Fibroblast of lung (primary cell): ENCODE measurements around the gene SHPK. TPM values are rescaled to one million over a fixed set of nuclear protein-coding genes. Genes with fewer than 3 reads are reported as not detected.

Source experiments
- DNase-seq, 2 donors: peaks; one replicate each; pipeline versions ENCODE4 v3.0.0 to v3.0.0-alpha.2; 2010; ENCODE audit warnings: low read depth in 2 of 2
- H2AFZ ChIP-seq: 2 replicates; pipeline ENCODE4 v1.5.1; 2012; ENCODE audit warnings: low read length, control low read depth, inconsistent platforms
- H3K27ac ChIP-seq: 2 replicates; pipeline ENCODE4 v1.5.1; 2011; ENCODE audit warnings: low read length, control low read depth; ENCODE audit not compliant: insufficient read depth
- H3K27me3 ChIP-seq: 2 replicates; pipeline ENCODE4 v1.5.1; 2011; ENCODE audit warnings: mild to moderate bottlenecking, low read length; ENCODE audit not compliant: control insufficient read depth, insufficient read depth
- H3K36me3 ChIP-seq: 2 replicates; pipeline ENCODE4 v1.5.1; 2011; ENCODE audit warnings: low read length; ENCODE audit not compliant: control insufficient read depth, insufficient read depth
- H3K4me1 ChIP-seq: 2 replicates; pipeline ENCODE4 v1.5.1; 2011; ENCODE audit warnings: low read length; ENCODE audit not compliant: control insufficient read depth, insufficient read depth; ENCODE audit errors: extremely low read depth
- H3K4me2 ChIP-seq: 2 replicates; pipeline ENCODE4 v1.5.1; 2011; ENCODE audit warnings: low read length, control low read depth; ENCODE audit not compliant: insufficient read depth; ENCODE audit errors: extremely low read depth
- H3K4me3 ChIP-seq, 4 experiments: fragments of 200-600 bp in 1 of 4; sonication (generic) in 1 of 4; replicated peaks in 1 of 4; 2 replicates each; pipeline ENCODE4 v1.5.1; 2011 to 2016; ENCODE audit warnings: low read length in 4 of 4, low read depth in 3 of 4, mild to moderate bottlenecking in 3 of 4, control low read depth in 2 of 4, inconsistent platforms in 1 of 4, mixed read lengths in 1 of 4; ENCODE audit not compliant: insufficient read depth in 1 of 4; ENCODE audit errors: control extremely low read depth in 1 of 4
- H3K79me2 ChIP-seq: 2 replicates; pipeline ENCODE4 v1.5.1; 2012; ENCODE audit warnings: mild to moderate bottlenecking, low read length, inconsistent platforms; ENCODE audit not compliant: control insufficient read depth, insufficient read depth
- H3K9ac ChIP-seq: 2 replicates; pipeline ENCODE4 v1.5.1; 2011; ENCODE audit warnings: mild to moderate bottlenecking, low read length, control low read depth; ENCODE audit not compliant: insufficient read depth
- H3K9me3 ChIP-seq: 2 replicates; pipeline ENCODE4 v1.5.1; 2012; ENCODE audit warnings: low read depth, low read length; ENCODE audit not compliant: control insufficient read depth, insufficient read depth
- H4K20me1 ChIP-seq: 2 replicates; pipeline ENCODE4 v1.5.1; 2011; ENCODE audit warnings: low read length; ENCODE audit not compliant: control insufficient read depth, insufficient read depth; ENCODE audit errors: extremely low read depth
- EZH2 ChIP-seq: IDR thresholded peaks from 2 replicates; pipeline ENCODE4 v1.5.1; 2012; ENCODE audit warnings: low read length, control low read depth, mild to moderate bottlenecking; ENCODE audit errors: missing control alignments
- polyA plus RNA-seq, 2 donors: library from polyadenylated mRNA; depleted of rRNA in 1 of 2; stranded (reverse) in 1 of 2; unstranded in 1 of 2; fragments of >200 nt; gene quantifications; 2 replicates each; pipeline ENCODE4 v1.2.1, GENCODE V29; 2011 to 2012; ENCODE audit warnings: missing spikeins in 1 of 2
- total RNA-seq: library from RNA; depleted of rRNA; stranded (reverse); fragments of >200 nt; gene quantifications from 2 replicates; pipeline ENCODE4 v1.2.1, GENCODE V29; 2014
- TF ChIP-seq, protein P1 (sequence below), 2 donors: IDR thresholded peaks in 1 of 2; conservative IDR thresholded peaks in 1 of 2; 1 replicate in 1 of 2; 2 replicates in 1 of 2; pipeline ENCODE4 v1.5.1; 2011 to 2012; ENCODE audit warnings: low read length in 2 of 2, control low read depth in 1 of 2, inconsistent platforms in 1 of 2, low read depth in 1 of 2, mild to moderate bottlenecking in 1 of 2

Gene SHPK
- total and polyA plus RNA-seq, 2 donors (not counting 1 experiment from before 2014, with no cell fraction given), result 7.2 to 8.9 TPM

DNA sequence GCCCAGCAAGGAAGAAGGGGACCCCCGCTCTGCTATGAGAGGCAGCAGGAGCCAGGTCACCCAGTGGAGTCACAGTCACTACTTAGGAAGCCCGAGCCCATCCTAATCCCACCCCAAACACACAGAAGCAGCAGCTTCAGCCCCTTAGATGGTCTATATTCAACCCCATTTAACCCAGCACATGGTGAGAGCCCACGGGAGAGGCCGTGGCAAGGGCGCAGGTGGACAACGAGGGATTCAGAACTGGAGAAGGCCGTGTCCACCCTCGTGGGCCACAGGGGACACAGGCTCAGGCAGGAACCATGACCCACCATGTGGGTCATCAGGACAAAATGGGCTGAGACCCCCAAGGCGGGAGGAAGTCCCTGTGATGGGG, 76.8 kb downstream of the SHPK start:
- no peak overlapping the region for H3K27ac ChIP-seq
- no peaks in the 10 kb centered on the region for H4K20me1 ChIP-seq
- H3K4me3 ChIP-seq, result no peak overlapping the region
- no peaks in the 10 kb centered on the region for H3K36me3 ChIP-seq
- peak overlapping the region; percentile 55 for H2AFZ ChIP-seq
- no peaks in the 10 kb centered on the region for H3K27me3 ChIP-seq
- peaks cover 8% of the 10 kb centered on the region for H3K4me1 ChIP-seq
- H3K79me2 ChIP-seq, result no peaks in the 10 kb centered on the region
- no peak overlapping the region for H3K9ac ChIP-seq
- DNase-seq, result no peak
- H3K4me2 ChIP-seq, result peak overlapping the region; percentile 45
- H3K9me3 ChIP-seq, result no peaks in the 10 kb centered on the region
- TF ChIP-seq, protein P1, sequence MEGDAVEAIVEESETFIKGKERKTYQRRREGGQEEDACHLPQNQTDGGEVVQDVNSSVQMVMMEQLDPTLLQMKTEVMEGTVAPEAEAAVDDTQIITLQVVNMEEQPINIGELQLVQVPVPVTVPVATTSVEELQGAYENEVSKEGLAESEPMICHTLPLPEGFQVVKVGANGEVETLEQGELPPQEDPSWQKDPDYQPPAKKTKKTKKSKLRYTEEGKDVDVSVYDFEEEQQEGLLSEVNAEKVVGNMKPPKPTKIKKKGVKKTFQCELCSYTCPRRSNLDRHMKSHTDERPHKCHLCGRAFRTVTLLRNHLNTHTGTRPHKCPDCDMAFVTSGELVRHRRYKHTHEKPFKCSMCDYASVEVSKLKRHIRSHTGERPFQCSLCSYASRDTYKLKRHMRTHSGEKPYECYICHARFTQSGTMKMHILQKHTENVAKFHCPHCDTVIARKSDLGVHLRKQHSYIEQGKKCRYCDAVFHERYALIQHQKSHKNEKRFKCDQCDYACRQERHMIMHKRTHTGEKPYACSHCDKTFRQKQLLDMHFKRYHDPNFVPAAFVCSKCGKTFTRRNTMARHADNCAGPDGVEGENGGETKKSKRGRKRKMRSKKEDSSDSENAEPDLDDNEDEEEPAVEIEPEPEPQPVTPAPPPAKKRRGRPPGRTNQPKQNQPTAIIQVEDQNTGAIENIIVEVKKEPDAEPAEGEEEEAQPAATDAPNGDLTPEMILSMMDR (conservative IDR thresholded peaks at IDR 0.05 in 1 of 2, IDR thresholded peaks at IDR 0.05 in 1 of 2; ENCODE audit: low read depth in 1 of 2, low read length in 2 of 2), result no peak
- no peak for TF ChIP-seq EZH2

DNA sequence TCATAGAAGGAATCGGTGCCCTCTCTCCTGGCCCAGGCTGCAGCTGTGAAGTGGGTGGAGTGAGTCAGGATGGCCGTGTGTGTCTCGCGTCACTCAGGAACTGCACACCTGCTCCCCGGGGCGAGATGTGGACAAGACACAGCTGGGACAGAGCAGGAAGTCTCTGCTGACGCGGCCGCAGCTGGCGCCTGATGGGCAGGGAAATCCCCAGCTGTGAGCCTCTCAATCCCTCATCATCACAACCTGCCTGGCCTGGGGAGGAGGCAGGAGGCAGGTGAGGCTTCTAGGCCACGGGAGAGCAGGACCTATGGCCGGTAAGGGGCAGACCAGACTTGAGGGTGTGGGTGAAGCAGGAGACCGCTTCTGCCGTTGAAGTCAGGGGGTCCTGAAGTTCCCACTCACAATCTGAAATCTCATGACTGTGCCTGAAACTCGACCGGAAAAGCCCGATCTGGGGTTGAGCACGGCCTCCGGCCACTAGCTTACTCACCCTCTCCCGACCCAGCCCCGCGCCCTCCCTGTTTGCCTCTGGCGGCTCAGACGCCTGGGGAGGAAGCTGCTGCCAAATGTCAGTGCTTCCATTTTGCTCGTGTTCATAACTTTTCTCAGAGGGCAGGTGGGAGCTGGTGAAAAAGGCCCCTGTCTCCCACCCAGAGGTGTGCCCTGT, 77.3 kb downstream of the SHPK start:
- Histone ChIP-seq H3K4me2 (peak overlapping the region; percentile 45), H3K9ac (no peak overlapping the region), H3K27me3 (no peaks in the 10 kb centered on the region), H3K36me3 (no peaks in the 10 kb centered on the region), H2AFZ (peak overlapping the region; percentile 55), H4K20me1 (no peaks in the 10 kb centered on the region), H3K4me1 (peaks cover 8% of the 10 kb centered on the region), H3K79me2 (no peaks in the 10 kb centered on the region), H3K27ac (peak overlapping the region; percentile 38), H3K4me3 (no peak overlapping the region), H3K9me3 (no peaks in the 10 kb centered on the region)
- peak; percentile 7 to 64 for DNase-seq
- TF ChIP-seq, protein P1 (conservative IDR thresholded peaks at IDR 0.05 in 1 of 2, IDR thresholded peaks at IDR 0.05 in 1 of 2; ENCODE audit: low read depth in 1 of 2, low read length in 2 of 2), result no peak
- TF ChIP-seq EZH2, result no peak

Other genes starting within 250 kb of the SHPK start
- gene OR3A2, start 249.9 kb downstream of the SHPK start, total RNA-seq, result under 0.01 TPM in 1 of 2 replicates, not detected in the other
- gene OR3A2, start 249.9 kb downstream of the SHPK start, polyA plus RNA-seq, result 0.03 TPM in 1 of 2 replicates, not detected in the other
- gene OR1E1, start 237.8 kb downstream of the SHPK start, total RNA-seq, result not detected in 2 replicates
- gene OR1E1, start 237.8 kb downstream of the SHPK start, polyA plus RNA-seq, result not detected in 2 replicates
- gene OR3A3, start 224.9 kb downstream of the SHPK start, total RNA-seq, result not detected in 2 replicates
- not detected in 2 replicates for gene OR3A3, start 224.9 kb downstream of the SHPK start, polyA plus RNA-seq
- gene OR1E2, start 202.4 kb downstream of the SHPK start, total RNA-seq, result not detected in 2 replicates
- gene OR1E2, start 202.4 kb downstream of the SHPK start, polyA plus RNA-seq, result not detected in 2 replicates
- gene SPATA22, start 164.4 kb downstream of the SHPK start, total RNA-seq, result 0.17 and 0.51 TPM in 2 replicates
- 0.33 and 0.63 TPM in 2 replicates for gene SPATA22, start 164.4 kb downstream of the SHPK start, polyA plus RNA-seq
- 4.6 and 5.4 TPM in 2 replicates for gene ASPA, start 160.3 kb downstream of the SHPK start, total RNA-seq
- 1.3 and 1.7 TPM in 2 replicates for gene ASPA, start 160.3 kb downstream of the SHPK start, polyA plus RNA-seq
- gene TRPV3, start 78.4 kb downstream of the SHPK start, total RNA-seq, result 0.77 and 0.99 TPM in 2 replicates
- gene TRPV3, start 78.4 kb downstream of the SHPK start, polyA plus RNA-seq, result 0.20 and 0.50 TPM in 2 replicates
- gene TRPV1, start 26.8 kb downstream of the SHPK start, total RNA-seq, result 2.3 and 2.8 TPM in 2 replicates
- gene TRPV1, start 26.8 kb downstream of the SHPK start, polyA plus RNA-seq, result 0.60 and 0.89 TPM in 2 replicates
- gene CTNS, start 510 bp upstream of the SHPK start, total RNA-seq, result 19.2 and 24.9 TPM in 2 replicates
- gene CTNS, start 510 bp upstream of the SHPK start, polyA plus RNA-seq, result 9.6 and 10.4 TPM in 2 replicates
- gene TAX1BP3, start 32.3 kb upstream of the SHPK start, total RNA-seq, result 105 and 141 TPM in 2 replicates
- gene TAX1BP3, start 32.3 kb upstream of the SHPK start, polyA plus RNA-seq, result 121 and 149 TPM in 2 replicates
- 15.4 TPM in 2 replicates for gene EMC6, start 32.6 kb upstream of the SHPK start, total RNA-seq
- 20.6 and 25.3 TPM in 2 replicates for gene EMC6, start 32.6 kb upstream of the SHPK start, polyA plus RNA-seq
- gene P2RX5, start 59.9 kb upstream of the SHPK start, total RNA-seq, result 0.99 and 1.0 TPM in 2 replicates
- 0.79 and 1.1 TPM in 2 replicates for gene P2RX5, start 59.9 kb upstream of the SHPK start, polyA plus RNA-seq
- gene HASPIN, start 87.7 kb upstream of the SHPK start, total RNA-seq, result 0.51 and 2.0 TPM in 2 replicates
- 1.5 and 4.9 TPM in 2 replicates for gene HASPIN, start 87.7 kb upstream of the SHPK start, polyA plus RNA-seq
- 15.9 and 29.7 TPM in 2 replicates for gene ITGAE, start 164.9 kb upstream of the SHPK start, total RNA-seq
- 72.5 and 76.6 TPM in 2 replicates for gene ITGAE, start 164.9 kb upstream of the SHPK start, polyA plus RNA-seq
- gene NCBP3, start 210.0 kb upstream of the SHPK start, total RNA-seq, result 20.3 and 23.3 TPM in 2 replicates
- 20.4 and 20.6 TPM in 2 replicates for gene NCBP3, start 210.0 kb upstream of the SHPK start, polyA plus RNA-seq